ENCODE measurements around the gene TTN. TPM values are rescaled to one million over a fixed set of nuclear protein-coding genes. Genes with fewer than 3 reads are reported as not detected.

The TTN gene
- total RNA-seq, 4 donors from 2014 or later = 0.21 to 2.1 (median 0.76) TPM

GRCh38 chr2:178476477-178476876, 330.7 kb downstream of the TTN start:
- no peaks in the 10 kb centered on the region for H3K36me3 ChIP-seq
- no peaks in the 10 kb centered on the region for H3K9me3 ChIP-seq
- TF ChIP-seq EP300 (IDR thresholded peaks at IDR 0.05) = no peak
- no peak for TF ChIP-seq CTCF (IDR thresholded peaks at IDR 0.05)
- no peak for TF ChIP-seq POLR2A (IDR thresholded peaks at IDR 0.05)
- TF ChIP-seq POLR2AphosphoS5 (IDR thresholded peaks at IDR 0.05) = no peak

More at GRCh38 chr2:178476477-178476876, 330.7 kb downstream of the TTN start:
- H3K27me3 ChIP-seq = no peaks in the 10 kb centered on the region
- H3K4me3 ChIP-seq = no peak overlapping the region
- no peak for DNase-seq (ENCODE audit: low spot score in 2 of 2)
- peaks cover 26% of the 10 kb centered on the region for H3K4me1 ChIP-seq
- H3K27ac ChIP-seq = no peak overlapping the region

Other genes starting within 250 kb of the TTN start
- gene CCDC141, start 242.7 kb upstream of the TTN start, total RNA-seq = 1 to 10 TPM in 2 of 4 donors, under 1 TPM in 2; 0.08 to 1.3 (median 0.73) TPM

All from suprapubic skin (tissue), 4 donors.